SU-DHL-6 (cell line): ENCODE data around the gene NLGN1.

ENCODE experiments used
- EZH2phosphoT487 ChIP-seq: fragments of 200-600 bp; sonication (generic), shearing (Covaris generic); conservative IDR thresholded peaks from 2 replicates; pipeline ENCODE4 v1.6.1; 2018; ENCODE audit warnings: mild to moderate bottlenecking, antibody characterized with exemption, low read length, moderate library complexity, mixed read lengths
- TF ChIP-seq, protein P1 (sequence below): fragments of 200-600 bp; sonication (generic); IDR thresholded peaks from one replicate; pipeline ENCODE4 v1.5.1; 2017; ENCODE audit warnings: antibody characterized with exemption, mild to moderate bottlenecking, low read length, moderate library complexity; ENCODE audit not compliant: insufficient read depth, poor library complexity, severe bottlenecking

DNA sequence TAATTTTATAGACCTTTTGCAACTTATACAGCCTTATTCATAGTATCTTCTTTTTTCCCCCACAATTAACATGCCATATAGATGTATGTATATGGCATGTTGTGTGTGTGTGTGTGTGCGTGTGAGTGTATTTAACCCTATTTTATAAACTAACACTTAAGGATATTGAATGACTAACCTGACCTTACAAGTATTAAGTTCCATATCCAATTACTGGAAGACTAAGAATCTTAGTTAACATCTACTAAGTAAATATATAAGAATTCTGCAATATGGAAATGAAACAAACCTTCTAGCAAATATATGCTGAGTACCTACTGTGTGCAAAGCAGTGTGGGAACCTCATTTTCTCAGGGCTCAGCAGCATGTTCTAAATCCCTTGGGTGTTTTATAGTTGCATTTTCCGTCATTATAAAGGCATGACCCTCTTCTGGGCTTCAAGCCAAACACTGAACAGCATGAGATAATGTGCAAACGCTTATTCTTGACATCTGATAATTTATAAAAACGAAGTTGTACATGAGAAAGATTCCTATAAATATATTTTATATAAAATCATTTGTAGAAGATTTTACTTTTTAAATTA is 105.5 kb downstream of the NLGN1 start:
- TF ChIP-seq, protein P1, sequence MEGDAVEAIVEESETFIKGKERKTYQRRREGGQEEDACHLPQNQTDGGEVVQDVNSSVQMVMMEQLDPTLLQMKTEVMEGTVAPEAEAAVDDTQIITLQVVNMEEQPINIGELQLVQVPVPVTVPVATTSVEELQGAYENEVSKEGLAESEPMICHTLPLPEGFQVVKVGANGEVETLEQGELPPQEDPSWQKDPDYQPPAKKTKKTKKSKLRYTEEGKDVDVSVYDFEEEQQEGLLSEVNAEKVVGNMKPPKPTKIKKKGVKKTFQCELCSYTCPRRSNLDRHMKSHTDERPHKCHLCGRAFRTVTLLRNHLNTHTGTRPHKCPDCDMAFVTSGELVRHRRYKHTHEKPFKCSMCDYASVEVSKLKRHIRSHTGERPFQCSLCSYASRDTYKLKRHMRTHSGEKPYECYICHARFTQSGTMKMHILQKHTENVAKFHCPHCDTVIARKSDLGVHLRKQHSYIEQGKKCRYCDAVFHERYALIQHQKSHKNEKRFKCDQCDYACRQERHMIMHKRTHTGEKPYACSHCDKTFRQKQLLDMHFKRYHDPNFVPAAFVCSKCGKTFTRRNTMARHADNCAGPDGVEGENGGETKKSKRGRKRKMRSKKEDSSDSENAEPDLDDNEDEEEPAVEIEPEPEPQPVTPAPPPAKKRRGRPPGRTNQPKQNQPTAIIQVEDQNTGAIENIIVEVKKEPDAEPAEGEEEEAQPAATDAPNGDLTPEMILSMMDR = no peak
- no peak for TF ChIP-seq EZH2phosphoT487
